SU-DHL-6 (cell line): Measurements from ENCODE around the gene C4orf51.

Experiments
- H2AFZ ChIP-seq: fragments of 200-600 bp; sonication (generic); 2 replicates; pipeline ENCODE4 v1.6.1; 2014; ENCODE audit warnings: low read depth, mild to moderate bottlenecking, moderate library complexity, mixed read lengths, antibody characterized with exemption, low read length; ENCODE audit not compliant: severe bottlenecking
- H3F3A ChIP-seq: fragments of 200-600 bp; shearing (Covaris generic); 2 replicates; pipeline ENCODE4 v1.6.0; 2016; ENCODE audit warnings: antibody characterized with exemption, mild to moderate bottlenecking; ENCODE audit not compliant: insufficient read depth
- H3K27ac ChIP-seq: fragments of 200-600 bp; sonication (generic); 2 replicates; pipeline ENCODE4 v1.5.1; 2016; ENCODE audit warnings: low read depth, mild to moderate bottlenecking, low read length, moderate library complexity, mixed read lengths
- H3K27me3 ChIP-seq: fragments of 200-600 bp; sonication (generic), shearing (Covaris generic); 2 replicates; pipeline ENCODE4 v1.6.0; 2014; ENCODE audit warnings: mild to moderate bottlenecking, low read length
- H3K36me3 ChIP-seq: fragments of 200-600 bp; sonication (generic); 2 replicates; pipeline ENCODE4 v1.6.1; 2014; ENCODE audit warnings: mild to moderate bottlenecking, low read length, mixed read lengths
- H3K4me2 ChIP-seq: fragments of 300-600, 200-600 bp; shearing (Covaris generic), sonication (generic); 2 replicates; pipeline ENCODE4 v1.6.0; 2014; ENCODE audit warnings: low read length, low read depth, mild to moderate bottlenecking; ENCODE audit not compliant: poor library complexity, severe bottlenecking
- H3K4me3 ChIP-seq: fragments of 200-600 bp; sonication (generic); 2 replicates; pipeline ENCODE4 v1.5.1; 2014; ENCODE audit warnings: antibody characterized with exemption, low read length, mild to moderate bottlenecking, mixed read lengths; ENCODE audit not compliant: insufficient read depth, poor library complexity, severe bottlenecking
- H3K79me2 ChIP-seq: fragments of 200-600 bp; sonication (generic); 2 replicates; pipeline ENCODE4 v1.6.1; 2014; ENCODE audit warnings: mild to moderate bottlenecking, low read length, moderate library complexity; ENCODE audit not compliant: insufficient read depth
- H3K9ac ChIP-seq: fragments of 200-600 bp; sonication (generic); 2 replicates; pipeline ENCODE4 v1.7.0; 2014; ENCODE audit warnings: mild to moderate bottlenecking, low read length
- H3K9me2 ChIP-seq: fragments of 200-600 bp; sonication (generic); replicated peaks from 2 replicates; pipeline ENCODE4 v1.6.1; 2014; ENCODE audit warnings: low read length; ENCODE audit not compliant: insufficient read depth
- H3K9me3 ChIP-seq: fragments of 200-600 bp; sonication (generic); 2 replicates; pipeline ENCODE4 v1.6.1; 2014; ENCODE audit warnings: low read length, mixed read lengths; ENCODE audit not compliant: insufficient read depth
- H4K20me1 ChIP-seq: fragments of 200-600 bp; sonication (generic); 2 replicates; pipeline ENCODE4 v1.6.1; 2014; ENCODE audit warnings: low read depth, mild to moderate bottlenecking, antibody characterized with exemption, low read length, moderate library complexity, mixed read lengths
- CTCF ChIP-seq: fragments of 200-600 bp; sonication (generic); IDR thresholded peaks from one replicate; pipeline ENCODE4 v1.5.1; 2017; ENCODE audit warnings: antibody characterized with exemption, mild to moderate bottlenecking, low read length, moderate library complexity; ENCODE audit not compliant: insufficient read depth, poor library complexity, severe bottlenecking
- EZH2phosphoT487 ChIP-seq: fragments of 200-600 bp; sonication (generic), shearing (Covaris generic); conservative IDR thresholded peaks from 2 replicates; pipeline ENCODE4 v1.6.1; 2018; ENCODE audit warnings: mild to moderate bottlenecking, antibody characterized with exemption, low read length, moderate library complexity, mixed read lengths

C4orf51 gene

DNA sequence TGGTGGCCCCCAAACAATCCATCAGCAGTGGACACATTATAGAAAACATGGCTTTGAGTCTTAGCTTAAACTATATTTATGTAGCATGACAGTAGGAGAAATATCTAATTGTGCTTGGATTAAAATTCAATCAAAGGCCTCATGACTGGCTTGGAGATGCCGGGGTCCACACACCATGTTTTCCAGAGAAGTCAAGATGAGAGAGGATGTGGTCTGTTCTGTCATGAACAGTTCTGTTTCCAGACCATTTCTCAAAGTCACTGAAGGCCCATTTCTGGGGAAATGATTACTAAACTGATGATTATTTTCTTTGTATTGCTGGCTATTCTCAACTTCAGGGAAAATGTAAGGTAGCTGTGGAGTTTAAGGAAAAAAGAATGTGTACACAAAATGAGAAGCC, 76.3 kb downstream of the C4orf51 start:
- Histone ChIP-seq H3K27ac (no peak overlapping the region), H3K9ac (no peak overlapping the region), H3K4me3 (no peak overlapping the region), H3K9me2 (no peaks in the 10 kb centered on the region), H4K20me1 (peaks cover 3% of the 10 kb centered on the region; the same call in 1 of the 2 replicates), H3K4me2 (no peak overlapping the region), H3K27me3 (no peaks in the 10 kb centered on the region), H3K79me2 (no peaks in the 10 kb centered on the region), H3F3A (peaks cover 6% of the 10 kb centered on the region; the same call in 1 of the 2 replicates), H3K36me3 (peaks cover 10% of the 10 kb centered on the region), H3K9me3 (no peaks in the 10 kb centered on the region), H2AFZ (no peak overlapping the region)
- TF ChIP-seq EZH2phosphoT487 = no peak
- no peak for TF ChIP-seq CTCF

DNA sequence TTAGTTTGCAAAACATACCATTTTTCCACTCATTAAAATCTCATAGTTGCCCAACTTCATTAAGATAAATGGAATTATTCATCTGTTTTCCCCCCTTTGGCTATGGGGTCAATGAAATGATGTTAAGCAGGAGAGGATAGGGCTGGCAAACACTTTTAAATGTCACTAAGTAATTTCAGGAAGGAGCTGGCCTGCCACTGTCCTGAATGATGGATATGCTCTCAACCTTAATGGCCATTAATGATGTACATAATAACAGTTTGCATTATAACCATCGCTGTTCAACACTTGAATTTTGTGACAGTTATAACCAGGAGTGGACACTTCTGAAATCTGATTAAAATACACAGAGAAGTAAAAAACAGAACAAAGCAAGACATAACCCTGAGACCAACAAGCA, 77.2 kb downstream of the C4orf51 start:
- Histone ChIP-seq H3K9me2 (no peaks in the 10 kb centered on the region), H3K9ac (no peak overlapping the region), H3K79me2 (no peaks in the 10 kb centered on the region), H3F3A (peaks cover 6% of the 10 kb centered on the region; the same call in 1 of the 2 replicates), H3K4me2 (no peak overlapping the region), H3K9me3 (no peaks in the 10 kb centered on the region), H4K20me1 (peaks cover 3% of the 10 kb centered on the region; the same call in 1 of the 2 replicates), H3K36me3 (peaks cover 10% of the 10 kb centered on the region), H2AFZ (no peak overlapping the region), H3K27me3 (no peaks in the 10 kb centered on the region), H3K27ac (no peak overlapping the region), H3K4me3 (no peak overlapping the region)
- TF ChIP-seq EZH2phosphoT487 (no peak), CTCF (no peak)

- Histone ChIP-seq H3K4me3 (no peak overlapping the region), H3K9me2 (no peaks in the 10 kb centered on the region), H3K36me3 (peaks cover 20% of the 10 kb centered on the region), H3K27me3 (no peaks in the 10 kb centered on the region), H3K27ac (no peak overlapping the region), H3K9ac (no peak overlapping the region), H4K20me1 (peaks cover 3% of the 10 kb centered on the region; the same call in 1 of the 2 replicates), H3K79me2 (no peaks in the 10 kb centered on the region), H3K4me2 (no peak overlapping the region), H3F3A (peaks cover 9% of the 10 kb centered on the region; the same call in 1 of the 2 replicates), H2AFZ (no peak overlapping the region), H3K9me3 (no peaks in the 10 kb centered on the region)
- TF ChIP-seq EZH2phosphoT487 = no peak
Measured at GRCh38 chr4:145760176-145760575, 80.2 kb downstream of the C4orf51 start.

GRCh38 chr4:145760961-145761929, 81.3 kb downstream of the C4orf51 start:
- peaks cover 9% of the 10 kb centered on the region; the same call in 1 of the 2 replicates for H3F3A ChIP-seq
- H3K27me3 ChIP-seq = no peaks in the 10 kb centered on the region
- H3K4me2 ChIP-seq = no peak overlapping the region
- no peak overlapping the region for H3K27ac ChIP-seq
- H3K79me2 ChIP-seq = no peaks in the 10 kb centered on the region
- H2AFZ ChIP-seq = no peak overlapping the region
- TF ChIP-seq CTCF (no peak), EZH2phosphoT487 (no peak)
- peaks cover 25% of the 10 kb centered on the region for H3K36me3 ChIP-seq
- no peaks in the 10 kb centered on the region for H3K9me2 ChIP-seq
- no peaks in the 10 kb centered on the region for H3K9me3 ChIP-seq
- no peak overlapping the region for H3K4me3 ChIP-seq
- H3K9ac ChIP-seq = no peak overlapping the region
- H4K20me1 ChIP-seq = peaks cover 3% of the 10 kb centered on the region; the same call in 1 of the 2 replicates
